Peyer's patch (tissue), 4 donors: ENCODE measurements around the gene CDK7.

ENCODE experiments used
- CTCF ChIP-seq, 6 experiments: fragments of 450-650 bp in 4 of 6; fragments of 200-600 bp in 2 of 6; sonication (generic) in 1 of 6; IDR thresholded peaks; one replicate each; pipeline ENCODE4 v1.5.1; 2017 to 2019; ENCODE audit warnings: antibody characterized with exemption in 6 of 6, mild to moderate bottlenecking in 3 of 6, moderate library complexity in 1 of 6
- POLR2A ChIP-seq, 2 donors: fragments of 450-650 bp; IDR thresholded peaks; one replicate each; pipeline ENCODE4 v1.5.1; 2017; ENCODE audit warnings: antibody characterized with exemption in 2 of 2, mild to moderate bottlenecking in 2 of 2, moderate library complexity in 2 of 2

DNA sequence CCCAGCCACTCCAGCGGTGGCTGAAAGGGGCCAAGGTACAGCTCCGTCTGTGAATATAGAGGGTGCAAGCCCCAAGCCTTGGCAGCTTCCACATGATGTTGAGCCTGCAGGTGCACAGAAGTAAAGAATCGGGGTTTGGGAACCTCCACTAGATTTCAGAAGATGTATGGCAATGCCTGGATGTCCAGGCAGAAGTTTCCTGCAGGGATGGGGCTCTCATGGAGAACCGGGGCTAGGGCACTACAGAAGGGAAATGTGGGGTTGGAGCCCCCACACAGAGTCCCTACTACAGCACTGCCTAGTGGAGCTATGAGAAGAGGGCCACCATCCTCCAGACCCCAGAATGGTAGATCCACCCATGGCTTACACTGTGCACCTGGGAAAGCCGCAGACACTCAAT is 74.7 kb downstream of the CDK7 start:
- TF ChIP-seq POLR2A (IDR thresholded peaks at IDR 0.05) (no peak), CTCF (IDR thresholded peaks at IDR 0.05) (no peak)
